Chondrocyte (in vitro differentiated cells): Measurements from ENCODE around the gene PPBP. TPM values are rescaled to one million over a fixed set of nuclear protein-coding genes. Genes with fewer than 3 reads are reported as not detected.

ENCODE experiments used
- DNase-seq: peaks from one replicate; pipeline ENCODE4 v3.0.0; 2021; ENCODE audit warnings: mixed read lengths, low spot score
- H3K27ac Mint-ChIP-seq: one replicate; pipeline ENCODE4 v1.8.0; 2021; ENCODE audit warnings: mild to moderate bottlenecking, moderate library complexity, mixed read lengths; ENCODE audit not compliant: unreplicated experiment
- H3K27me3 Mint-ChIP-seq: 2 replicates; pipeline ENCODE4 v1.8.0; 2021; ENCODE audit warnings: low read depth, mixed read lengths
- H3K36me3 Mint-ChIP-seq: 2 replicates; pipeline ENCODE4 v1.8.0; 2021; ENCODE audit warnings: low read depth, mixed read lengths
- H3K4me1 Mint-ChIP-seq: 2 replicates; pipeline ENCODE4 v1.8.0; 2021; ENCODE audit warnings: low read depth, mild to moderate bottlenecking, mixed read lengths
- H3K4me3 Mint-ChIP-seq: one replicate; pipeline ENCODE4 v1.8.0; 2021; ENCODE audit warnings: mild to moderate bottlenecking, moderate library complexity, mixed read lengths; ENCODE audit not compliant: unreplicated experiment
- H3K9me3 Mint-ChIP-seq: 2 replicates; pipeline ENCODE4 v1.8.0; 2021; ENCODE audit warnings: low read depth, mixed read lengths
- CTCF ChIP-seq: fragments of 200-600 bp; sonication (generic); IDR thresholded peaks from 2 replicates; pipeline ENCODE4 v1.5.0; 2021; ENCODE audit warnings: antibody characterized with exemption, mild to moderate bottlenecking, moderate library complexity
- total RNA-seq: library from RNA; stranded (reverse); gene quantifications from 3 replicates; pipeline ENCODE4 v1.2.1, GENCODE V29; 2021

Gene PPBP
- total RNA-seq, 1 donor from 2014 or later, result not detected

DNA sequence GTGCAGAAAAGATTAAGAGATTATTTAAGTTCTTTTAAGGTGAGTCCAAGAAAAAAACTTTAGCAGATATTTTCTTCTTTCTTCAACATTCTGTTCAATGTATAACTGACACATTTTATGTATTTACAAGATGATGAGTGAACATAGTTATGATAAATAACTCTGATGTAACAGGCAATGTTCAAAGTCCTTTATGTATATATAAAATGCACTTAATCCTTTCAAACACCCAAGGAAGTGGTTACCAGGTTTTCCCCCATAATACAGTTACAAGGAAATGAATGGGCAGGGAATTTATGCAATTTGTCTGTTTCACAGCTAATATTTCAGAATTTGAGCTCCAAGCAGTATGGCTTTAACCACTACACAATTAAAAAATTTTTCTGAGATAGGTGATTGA, 42.3 kb upstream of the PPBP start:
- Mint-ChIP-seq H3K27me3 (peaks cover 32% of the 10 kb centered on the region), H3K9me3 (peaks cover 22% of the 10 kb centered on the region), H3K36me3 (peaks cover 5% of the 10 kb centered on the region), H3K4me3 (no peak overlapping the region), H3K27ac (no peak overlapping the region), H3K4me1 (peaks cover 2% of the 10 kb centered on the region)
- DNase-seq, result no peak
- TF ChIP-seq CTCF, result no peak

DNA sequence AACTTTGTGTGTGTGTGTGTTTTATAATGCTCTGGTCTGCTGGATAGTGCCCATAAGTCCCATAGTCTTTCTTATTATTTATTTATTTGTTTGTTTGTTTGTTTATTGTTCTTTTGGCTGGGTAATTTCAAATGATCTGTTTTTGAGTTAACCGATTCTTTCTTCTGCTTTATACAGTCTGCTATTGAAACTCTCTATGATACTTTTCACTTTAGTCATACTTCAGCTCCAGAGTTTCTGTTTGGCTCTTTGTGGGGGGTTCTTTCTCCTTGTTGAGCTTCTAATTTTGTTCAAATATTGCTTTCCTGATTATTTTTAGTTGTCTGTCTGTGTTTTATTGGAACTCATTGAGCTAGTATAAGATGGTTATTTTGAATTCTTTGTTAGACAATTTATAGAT, 40.5 kb upstream of the PPBP start:
- H3K27ac Mint-ChIP-seq, result no peak overlapping the region
- no peak overlapping the region for H3K4me3 Mint-ChIP-seq
- no peak for TF ChIP-seq CTCF
- DNase-seq, result no peak
- H3K27me3 Mint-ChIP-seq, result peaks cover 29% of the 10 kb centered on the region
- H3K9me3 Mint-ChIP-seq, result peaks cover 25% of the 10 kb centered on the region
- peaks cover 5% of the 10 kb centered on the region for H3K36me3 Mint-ChIP-seq
- H3K4me1 Mint-ChIP-seq, result no peaks in the 10 kb centered on the region

GRCh38 chr4:74023709-74024108, 35.7 kb upstream of the PPBP start:
- H3K27ac Mint-ChIP-seq, result no peak overlapping the region
- H3K9me3 Mint-ChIP-seq, result peaks cover 22% of the 10 kb centered on the region
- peaks cover 23% of the 10 kb centered on the region for H3K27me3 Mint-ChIP-seq
- H3K4me1 Mint-ChIP-seq, result no peaks in the 10 kb centered on the region
- no peak overlapping the region for H3K4me3 Mint-ChIP-seq
- TF ChIP-seq CTCF, result no peak
- peaks cover 5% of the 10 kb centered on the region for H3K36me3 Mint-ChIP-seq
- no peak for DNase-seq

DNA sequence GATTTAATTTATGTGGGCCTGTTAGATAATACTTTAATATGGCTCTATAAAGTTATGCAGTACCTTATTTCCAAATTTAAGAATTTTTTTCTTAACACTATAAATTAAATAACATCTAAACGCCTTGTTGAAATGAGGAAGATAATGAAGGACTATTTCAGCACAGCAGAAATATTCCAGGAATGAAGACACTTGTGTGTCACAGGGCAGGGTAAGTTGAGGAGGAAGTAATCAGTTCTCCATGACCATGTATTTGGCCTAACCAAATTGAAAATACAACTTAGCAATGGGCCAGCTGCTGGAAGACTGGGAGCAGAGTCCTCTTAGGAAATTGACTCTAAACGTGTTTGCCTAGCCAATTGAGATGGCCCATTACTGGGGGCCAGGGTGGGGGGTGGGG, 33.6 kb upstream of the PPBP start:
- peaks cover 27% of the 10 kb centered on the region for H3K27me3 Mint-ChIP-seq
- peaks cover 16% of the 10 kb centered on the region for H3K9me3 Mint-ChIP-seq
- H3K4me3 Mint-ChIP-seq, result no peak overlapping the region
- no peaks in the 10 kb centered on the region for H3K4me1 Mint-ChIP-seq
- no peak for DNase-seq
- peaks cover 2% of the 10 kb centered on the region for H3K36me3 Mint-ChIP-seq
- no peak for TF ChIP-seq CTCF
- H3K27ac Mint-ChIP-seq, result no peak overlapping the region

GRCh38 chr4:74018771-74019170, 30.8 kb upstream of the PPBP start:
- no peaks in the 10 kb centered on the region for H3K4me1 Mint-ChIP-seq
- no peaks in the 10 kb centered on the region for H3K9me3 Mint-ChIP-seq
- no peaks in the 10 kb centered on the region for H3K36me3 Mint-ChIP-seq
- no peak for TF ChIP-seq CTCF
- DNase-seq, result no peak
- no peak overlapping the region for H3K27ac Mint-ChIP-seq
- H3K27me3 Mint-ChIP-seq, result peaks cover 35% of the 10 kb centered on the region
- no peak overlapping the region for H3K4me3 Mint-ChIP-seq
